Omental fat pad (tissue), 4 donors: ENCODE measurements around the gene LRRC15. TPM values are rescaled to one million over a fixed set of nuclear protein-coding genes. Genes with fewer than 3 reads are reported as not detected.

Source experiments
- ATAC-seq: fragments of 150-250 bp; one replicate; pipeline ENCODE4 v1.9.1; 2016; ENCODE audit warnings: mild to moderate bottlenecking, moderate library complexity; ENCODE audit not compliant: low FRiP score
- DNase-seq: peaks from one replicate; pipeline ENCODE4 v3.0.0-alpha.2; 2019; ENCODE audit warnings: low spot score
- total RNA-seq, 4 donors: library from RNA; depleted of rRNA; stranded (reverse); fragments of >200 nt; gene quantifications; one replicate each; pipeline ENCODE4 v1.1.0, GENCODE V29; 2016
- TF ChIP-seq, protein P1 (sequence below), 3 donors: fragments of 450-650 bp; IDR thresholded peaks; one replicate each; pipeline ENCODE4 v1.5.1; 2016 to 2017; ENCODE audit warnings: antibody characterized with exemption in 3 of 3, mild to moderate bottlenecking in 3 of 3, moderate library complexity in 2 of 3

The LRRC15 gene
- total RNA-seq, 4 donors from 2014 or later: 0.12 to 0.37 (median 0.13) TPM; not detected in 1

DNA sequence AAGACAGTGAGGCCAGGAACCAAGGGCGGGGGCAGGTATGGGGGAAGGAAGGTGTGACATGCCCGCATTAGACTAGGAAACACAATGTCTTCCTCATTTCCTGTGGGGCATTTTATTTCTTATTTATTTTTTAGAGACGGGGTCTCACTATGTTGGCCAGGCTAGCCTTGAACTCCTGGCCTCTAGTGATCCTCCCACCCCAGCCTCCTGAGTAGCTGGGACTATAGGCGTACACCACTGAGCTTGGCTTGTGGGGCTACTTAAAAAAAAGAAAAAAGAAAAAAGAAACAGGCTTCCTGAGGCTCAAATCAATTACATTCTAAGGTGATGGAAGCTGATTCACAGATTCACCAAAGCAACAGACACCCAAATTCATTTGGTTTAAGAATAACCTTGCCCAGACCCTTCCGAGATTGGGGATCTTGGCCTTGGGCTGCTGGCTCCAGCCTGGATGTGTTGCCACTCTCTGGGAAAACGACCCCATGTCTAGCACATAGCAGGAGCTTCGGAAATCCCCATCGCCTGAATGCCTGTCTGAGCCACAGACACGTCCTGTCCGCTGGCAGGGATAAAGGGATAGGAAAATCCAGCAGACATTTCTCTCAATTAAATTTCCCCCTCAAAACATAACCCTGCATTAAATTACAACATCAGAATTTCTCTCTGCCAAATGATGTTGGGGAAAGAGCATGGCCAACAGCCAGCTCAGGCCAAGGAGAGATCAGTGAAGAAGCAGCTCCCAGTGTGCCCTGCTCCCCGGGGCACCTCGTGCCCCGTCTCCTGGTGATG, 31.4 kb downstream of the LRRC15 start:
- ATAC-seq (no peak), DNase-seq (no peak)
- TF ChIP-seq, protein P1, sequence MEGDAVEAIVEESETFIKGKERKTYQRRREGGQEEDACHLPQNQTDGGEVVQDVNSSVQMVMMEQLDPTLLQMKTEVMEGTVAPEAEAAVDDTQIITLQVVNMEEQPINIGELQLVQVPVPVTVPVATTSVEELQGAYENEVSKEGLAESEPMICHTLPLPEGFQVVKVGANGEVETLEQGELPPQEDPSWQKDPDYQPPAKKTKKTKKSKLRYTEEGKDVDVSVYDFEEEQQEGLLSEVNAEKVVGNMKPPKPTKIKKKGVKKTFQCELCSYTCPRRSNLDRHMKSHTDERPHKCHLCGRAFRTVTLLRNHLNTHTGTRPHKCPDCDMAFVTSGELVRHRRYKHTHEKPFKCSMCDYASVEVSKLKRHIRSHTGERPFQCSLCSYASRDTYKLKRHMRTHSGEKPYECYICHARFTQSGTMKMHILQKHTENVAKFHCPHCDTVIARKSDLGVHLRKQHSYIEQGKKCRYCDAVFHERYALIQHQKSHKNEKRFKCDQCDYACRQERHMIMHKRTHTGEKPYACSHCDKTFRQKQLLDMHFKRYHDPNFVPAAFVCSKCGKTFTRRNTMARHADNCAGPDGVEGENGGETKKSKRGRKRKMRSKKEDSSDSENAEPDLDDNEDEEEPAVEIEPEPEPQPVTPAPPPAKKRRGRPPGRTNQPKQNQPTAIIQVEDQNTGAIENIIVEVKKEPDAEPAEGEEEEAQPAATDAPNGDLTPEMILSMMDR (IDR thresholded peaks at IDR 0.05): no peak

DNA sequence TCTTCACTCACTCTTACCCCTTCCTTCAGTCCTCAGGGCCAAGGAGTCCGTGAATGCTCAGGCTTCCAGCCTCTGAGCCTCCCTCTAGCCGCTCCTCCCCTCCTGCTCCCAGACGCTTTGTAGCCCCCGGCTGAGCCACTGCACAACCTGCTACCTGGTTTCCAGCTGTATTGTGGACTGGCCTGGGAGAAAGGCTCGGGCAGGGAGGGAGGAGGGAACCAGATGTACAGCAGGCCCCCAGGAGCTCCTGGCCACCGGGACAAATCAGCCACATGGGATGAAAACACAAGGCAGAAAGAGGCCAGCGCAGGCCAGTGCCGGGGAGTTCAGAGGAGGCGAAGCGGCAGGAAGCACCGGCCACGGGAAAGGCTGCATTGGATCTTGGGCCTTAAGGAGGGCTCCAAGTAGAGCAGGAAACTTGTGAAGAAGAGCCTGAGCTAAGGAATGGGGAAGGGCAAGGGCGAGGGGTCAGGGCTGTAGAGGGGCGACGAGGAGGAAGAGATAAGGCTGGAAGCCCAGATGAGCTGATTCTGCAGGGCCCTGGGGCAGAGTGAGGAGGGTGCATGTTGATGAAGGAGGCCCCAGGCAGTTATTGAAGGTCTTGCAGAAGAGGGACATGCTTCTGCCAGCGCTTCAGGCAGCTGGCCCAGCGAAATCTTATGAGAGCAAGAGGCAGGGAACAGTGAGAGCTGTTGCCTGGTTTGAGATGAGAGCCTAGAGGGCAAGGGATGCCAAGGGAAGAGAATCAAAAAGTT, 32.8 kb downstream of the LRRC15 start:
- no peak for DNase-seq
- TF ChIP-seq, protein P1 (IDR thresholded peaks at IDR 0.05): no peak
- no peak for ATAC-seq

DNA sequence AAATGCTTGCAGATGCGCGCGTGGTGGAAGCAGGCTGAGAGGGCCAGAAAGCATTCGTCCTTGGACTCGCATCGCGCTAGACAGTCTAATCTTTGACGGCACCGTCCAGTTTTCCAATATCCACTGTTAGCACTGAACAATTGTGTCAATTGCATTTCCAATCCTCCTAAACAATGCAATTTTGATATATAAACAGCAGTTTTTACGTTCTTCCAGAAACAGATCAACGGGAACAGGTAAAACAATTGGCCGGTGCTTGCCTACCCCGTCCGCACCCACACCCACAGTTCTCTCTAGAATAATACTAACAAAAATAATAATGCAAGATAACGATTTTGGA, 35.6 kb downstream of the LRRC15 start:
- ATAC-seq: no peak
- no peak for DNase-seq
- TF ChIP-seq, protein P1 (IDR thresholded peaks at IDR 0.05): no peak

DNA sequence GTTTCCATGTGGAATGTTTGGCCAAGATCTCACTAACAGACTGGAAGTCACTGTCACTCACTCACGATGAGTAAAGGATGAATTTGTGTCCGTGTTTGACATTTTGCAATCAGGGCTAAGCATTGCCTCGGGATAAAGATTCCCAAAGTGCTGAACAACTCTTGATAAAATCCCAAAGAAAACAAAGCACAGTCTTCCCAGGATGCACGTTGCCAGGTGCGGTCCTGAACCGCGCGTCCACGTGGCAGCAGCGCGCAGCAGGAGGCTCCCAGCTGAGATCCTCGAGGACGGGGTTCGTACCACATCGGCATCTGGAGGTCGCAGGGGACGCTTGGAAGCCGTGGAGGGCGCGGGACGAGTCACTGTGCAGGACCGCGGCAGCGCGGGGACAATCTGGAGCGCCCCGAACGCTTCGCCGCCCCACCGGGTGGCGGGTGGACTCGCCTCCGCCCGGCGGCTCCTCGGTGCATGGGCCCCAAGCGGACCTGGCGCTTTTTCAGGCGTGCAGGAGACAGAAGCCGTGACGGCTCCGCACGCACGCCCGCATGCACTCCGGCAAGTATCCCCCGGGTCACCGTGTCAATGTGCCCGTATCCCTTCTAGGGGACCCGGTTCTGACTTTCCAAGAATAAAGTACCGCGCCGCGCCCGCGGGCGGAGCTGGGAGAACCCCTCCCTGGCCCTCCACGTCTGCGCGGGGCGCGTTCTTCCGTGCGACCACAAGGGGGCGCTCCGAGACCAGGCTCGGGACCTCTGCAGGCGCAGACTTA, 36.1 kb downstream of the LRRC15 start:
- TF ChIP-seq, protein P1 (IDR thresholded peaks at IDR 0.05): peak in 2 of 3 donors; percentile 77 to 98
- ATAC-seq (peak; percentile 89), DNase-seq (peak; percentile 83)

DNA sequence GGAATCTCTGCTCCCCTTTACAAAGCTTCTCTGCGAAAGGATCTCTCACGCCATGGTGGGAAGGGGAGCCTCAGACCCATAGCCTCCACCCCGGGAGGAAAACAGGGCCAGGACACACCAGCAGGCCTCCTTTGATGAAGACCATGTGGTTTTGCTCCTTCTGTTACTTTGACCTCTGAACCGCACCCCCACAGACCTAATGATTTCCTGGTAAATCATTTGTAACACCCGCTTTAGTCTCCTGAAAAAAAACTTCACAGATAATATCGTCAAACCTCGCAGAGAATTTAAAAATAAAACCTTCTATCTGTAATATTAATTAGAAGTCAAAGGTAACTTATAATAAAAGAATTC, 36.7 kb downstream of the LRRC15 start:
- no peak for DNase-seq
- TF ChIP-seq, protein P1 (IDR thresholded peaks at IDR 0.05): no peak
- no peak for ATAC-seq

DNA sequence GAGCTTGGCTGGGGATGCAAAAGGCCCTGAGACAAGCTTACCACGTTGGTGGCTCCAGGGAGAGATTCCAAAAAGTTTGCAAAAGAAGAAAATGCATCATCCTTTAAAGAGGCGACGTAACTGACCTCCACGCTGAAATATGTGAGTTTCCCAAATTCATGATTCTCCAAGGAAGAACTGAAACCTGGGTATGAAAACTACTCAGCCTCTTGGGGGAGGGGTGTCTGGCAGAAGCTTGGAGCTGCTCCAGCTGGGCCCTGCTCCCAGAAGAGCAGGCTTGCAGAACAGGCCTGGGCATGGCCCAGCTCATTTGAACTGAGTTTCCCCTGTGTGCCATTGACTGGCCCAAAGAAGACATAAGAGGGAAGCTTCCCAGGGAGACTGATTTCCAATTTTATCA, 39.0 kb downstream of the LRRC15 start:
- TF ChIP-seq, protein P1 (IDR thresholded peaks at IDR 0.05): no peak
- ATAC-seq (no peak), DNase-seq (no peak)
